H9 (cell line): Measurements from ENCODE around the gene KDM4D. TPM values are rescaled to one million over a fixed set of nuclear protein-coding genes. Genes with fewer than 3 reads are reported as not detected.
A peak's percentile ranks its signal among the peaks of the same experiment; 100 is the strongest.

ENCODE experiments used
- DNase-seq: peaks from one replicate; pipeline ENCODE4 v3.0.0-alpha.2; 2017
- H2AFZ ChIP-seq: one replicate; pipeline ENCODE4 v1.6.1; 2013; ENCODE audit warnings: mild to moderate bottlenecking, low read length, control low read depth, moderate library complexity
- H2AK5ac ChIP-seq: 2 replicates; pipeline ENCODE4 v1.6.1; 2013; ENCODE audit warnings: low read length, control low read depth, mixed read lengths; ENCODE audit not compliant: insufficient read length
- H2BK120ac ChIP-seq: one replicate; pipeline ENCODE4 v1.6.1; 2013; ENCODE audit warnings: low read depth, mild to moderate bottlenecking, low read length, control low read depth, inconsistent platforms; ENCODE audit not compliant: poor library complexity, severe bottlenecking
- H2BK12ac ChIP-seq: 2 replicates; pipeline ENCODE4 v1.6.1; 2013; ENCODE audit warnings: low read length, control low read depth, mixed read lengths, low read depth; ENCODE audit not compliant: insufficient read length
- H2BK15ac ChIP-seq: 2 replicates; pipeline ENCODE4 v1.6.1; 2013; ENCODE audit warnings: low read depth, low read length, control low read depth
- H2BK20ac ChIP-seq: one replicate; pipeline ENCODE4 v1.6.1; 2013; ENCODE audit warnings: low read depth, mild to moderate bottlenecking, low read length, control low read depth, inconsistent platforms; ENCODE audit not compliant: poor library complexity, severe bottlenecking
- H2BK5ac ChIP-seq: 2 replicates; pipeline ENCODE4 v1.6.1; 2013; ENCODE audit warnings: low read length, control low read depth, mixed read lengths; ENCODE audit not compliant: insufficient read length
- H3K14ac ChIP-seq: 2 replicates; pipeline ENCODE4 v1.6.1; 2013; ENCODE audit warnings: low read length, control low read depth; ENCODE audit not compliant: insufficient read depth
- H3K18ac ChIP-seq: 2 replicates; pipeline ENCODE4 v1.6.1; 2013; ENCODE audit warnings: low read depth, mild to moderate bottlenecking, mixed read lengths, low read length, control low read depth; ENCODE audit not compliant: insufficient read length
- H3K23ac ChIP-seq: 2 replicates; pipeline ENCODE4 v1.6.1; 2013; ENCODE audit warnings: low read length, control low read depth, mixed read lengths, low read depth; ENCODE audit not compliant: insufficient read length
- H3K23me2 ChIP-seq: 2 replicates; pipeline ENCODE4 v1.6.1; 2013; ENCODE audit warnings: low read depth, mild to moderate bottlenecking, mixed read lengths, low read length, control low read depth; ENCODE audit not compliant: insufficient read length, poor library complexity, severe bottlenecking
- H3K27ac ChIP-seq: 2 replicates; pipeline ENCODE4 v1.5.1; 2013; ENCODE audit warnings: low read length, control low read depth, mixed read lengths, low read depth; ENCODE audit not compliant: insufficient read length
- H3K27me3 ChIP-seq: 2 replicates; pipeline ENCODE4 v1.6.1; 2013; ENCODE audit warnings: low read length, control low read depth, inconsistent platforms; ENCODE audit not compliant: insufficient read depth
- H3K4ac ChIP-seq: 2 replicates; pipeline ENCODE4 v1.6.1; 2013; ENCODE audit warnings: low read depth, mild to moderate bottlenecking, control low read depth, inconsistent platforms, low read length, moderate library complexity
- H3K4me1 ChIP-seq: 2 replicates; pipeline ENCODE4 v1.6.1; 2013; ENCODE audit warnings: low read length, control low read depth, inconsistent platforms; ENCODE audit not compliant: insufficient read depth
- H3K4me2 ChIP-seq: 2 replicates; pipeline ENCODE4 v1.6.1; 2013; ENCODE audit warnings: low read length, control low read depth, mixed read lengths; ENCODE audit not compliant: insufficient read length, insufficient read depth
- H3K56ac ChIP-seq: 2 replicates; pipeline ENCODE4 v1.6.1; 2013; ENCODE audit warnings: low read depth, mild to moderate bottlenecking, mixed read lengths, low read length, control low read depth; ENCODE audit not compliant: insufficient read length
- H3K79me1 ChIP-seq: 2 replicates; pipeline ENCODE4 v1.6.1; 2013; ENCODE audit warnings: low read depth, mild to moderate bottlenecking, moderate library complexity, low read length, control low read depth, inconsistent platforms; ENCODE audit not compliant: insufficient read depth, poor library complexity, severe bottlenecking
- H3K79me2 ChIP-seq: 2 replicates; pipeline ENCODE4 v1.6.1; 2013; ENCODE audit warnings: low read length, control low read depth, inconsistent platforms; ENCODE audit not compliant: insufficient read depth
- H3K9ac ChIP-seq: 2 replicates; pipeline ENCODE4 v1.6.1; 2013; ENCODE audit warnings: low read length, control low read depth, mixed read lengths; ENCODE audit not compliant: insufficient read length; ENCODE audit errors: extremely low read depth
- H3K9me3 ChIP-seq: one replicate; pipeline ENCODE4 v1.6.1; 2013; ENCODE audit warnings: low read depth, low read length, inconsistent platforms; ENCODE audit not compliant: control insufficient read depth
- H3T11ph ChIP-seq: one replicate; pipeline ENCODE4 v1.6.1; 2013; ENCODE audit warnings: mild to moderate bottlenecking, low read length, control low read depth, inconsistent platforms
- H4K20me1 ChIP-seq: one replicate; pipeline ENCODE4 v1.6.1; 2013; ENCODE audit not compliant: control insufficient read depth, insufficient read length, insufficient read depth
- H4K5ac ChIP-seq: 2 replicates; pipeline ENCODE4 v1.6.1; 2013; ENCODE audit warnings: low read depth, mild to moderate bottlenecking, mixed read lengths, low read length, control low read depth; ENCODE audit not compliant: insufficient read length
- H4K8ac ChIP-seq: replicated peaks from 2 replicates; pipeline ENCODE4 v1.6.1; 2013; ENCODE audit warnings: low read length, control low read depth, mixed read lengths, low read depth; ENCODE audit not compliant: insufficient read length
- H4K91ac ChIP-seq: 2 replicates; pipeline ENCODE4 v1.6.1; 2013; ENCODE audit warnings: low read depth, mild to moderate bottlenecking, moderate library complexity, mixed read lengths, low read length, control low read depth; ENCODE audit not compliant: insufficient read length
- H3K27ac Mint-ChIP-seq, 3 experiments: 2 replicates in 2 of 3; 3 replicates in 1 of 3; pipeline ENCODE4 v1.8.0; 2020 to 2021; ENCODE audit warnings: mixed read lengths in 3 of 3, mild to moderate bottlenecking in 1 of 3, moderate library complexity in 1 of 3
- H3K27me3 Mint-ChIP-seq: 2 replicates; pipeline ENCODE4 v1.8.0; 2021; ENCODE audit warnings: low read depth, mild to moderate bottlenecking, moderate library complexity, mixed read lengths
- H3K36me3 Mint-ChIP-seq, 3 experiments: 2 replicates in 2 of 3; 3 replicates in 1 of 3; pipeline ENCODE4 v1.8.0; 2020 to 2021; ENCODE audit warnings: low read depth in 3 of 3, mixed read lengths in 3 of 3; ENCODE audit not compliant: insufficient read depth in 1 of 3
- H3K4me1 Mint-ChIP-seq, 2 experiments: 2 replicates each; pipeline ENCODE4 v1.8.0; 2020; ENCODE audit warnings: mixed read lengths in 2 of 2
- H3K4me3 Mint-ChIP-seq, 2 experiments: 2 replicates in 1 of 2; 3 replicates in 1 of 2; pipeline ENCODE4 v1.8.0; 2020 to 2021; ENCODE audit warnings: mild to moderate bottlenecking in 2 of 2, mixed read lengths in 2 of 2, moderate library complexity in 1 of 2
- H3K9me3 Mint-ChIP-seq, 2 experiments: 2 replicates in 1 of 2; 3 replicates in 1 of 2; pipeline ENCODE4 v1.8.0; 2020; ENCODE audit warnings: mild to moderate bottlenecking in 2 of 2, mixed read lengths in 2 of 2, moderate library complexity in 1 of 2
- WGBS: extraction: QIAGEN DNeasy Blood & Tissue Kit; methylation state at CpG from one replicate; pipeline ENCODE4 v1.1.7; 2013; ENCODE audit warnings: missing lambda C conversion rate, low lambda C conversion rate, mixed read lengths; ENCODE audit not compliant: insufficient read length; ENCODE audit errors: extremely low coverage; 5-methylcytosine and 5-hydroxymethylcytosine counted together
- total RNA-seq: library from RNA; stranded (reverse); gene quantifications from 2 replicates; pipeline ENCODE4 v1.2.1, GENCODE V29; 2021
- TF ChIP-seq, protein P1 (sequence below): fragments of 200-600 bp; sonication (generic); conservative IDR thresholded peaks from 3 replicates; pipeline ENCODE4 v1.8.0; 2021; ENCODE audit warnings: antibody characterized with exemption, mild to moderate bottlenecking

KDM4D gene
- total RNA-seq, 1 experiment from 2014 or later = 1.9 TPM

DNA sequence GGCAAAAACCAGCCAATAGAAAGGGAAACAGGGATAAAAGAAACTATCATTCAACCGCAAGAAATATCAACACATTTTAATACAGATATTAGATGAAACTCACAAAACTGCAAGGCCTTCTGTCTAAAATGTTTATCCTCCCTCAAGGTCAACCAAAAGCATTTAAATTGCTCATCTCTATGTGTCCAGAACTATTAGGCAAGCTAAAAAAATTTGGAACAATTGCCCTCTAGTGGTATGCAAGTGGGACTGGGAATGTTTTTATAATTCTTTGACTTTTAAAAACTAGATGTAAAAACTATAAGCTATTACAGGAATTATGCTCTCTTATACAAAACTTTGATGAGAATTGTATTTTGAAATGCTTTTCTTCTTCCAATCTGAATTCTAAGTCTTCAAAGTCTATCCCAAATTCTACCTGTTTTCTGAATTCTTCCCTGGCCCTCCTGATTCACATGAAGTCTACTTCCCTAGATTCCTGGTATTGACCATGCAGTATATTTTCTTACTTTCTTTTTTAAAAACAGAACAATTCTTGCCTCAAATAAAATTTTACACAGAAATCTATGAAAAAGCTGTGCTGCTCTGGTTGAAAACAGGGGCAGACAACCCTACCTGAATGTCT lies 5.1 kb upstream of the KDM4D start:
- H3T11ph ChIP-seq = no peak overlapping the region
- no peak overlapping the region for H2BK12ac ChIP-seq
- H2BK120ac ChIP-seq = no peak overlapping the region
- Mint-ChIP-seq H3K4me3 (no peak overlapping the region), H3K4me1 (peaks cover 3 to 4% of the 10 kb centered on the region in 2 experiments; a peak in 2 of 4 replicates), H3K27ac (no peak overlapping the region), H3K9me3 (no peaks in the 10 kb centered on the region), H3K36me3 (peaks cover 32 to 76% (median 74%) of the 10 kb centered on the region in 3 experiments), H3K27me3 (no peaks in the 10 kb centered on the region)
- H3K27ac ChIP-seq = no peak overlapping the region
- H2BK15ac ChIP-seq = no peak overlapping the region
- no peak overlapping the region for H3K14ac ChIP-seq
- H3K9me3 ChIP-seq = no peaks in the 10 kb centered on the region
- no peak overlapping the region for H3K4ac ChIP-seq
- H4K20me1 ChIP-seq = no peaks in the 10 kb centered on the region
- no peak overlapping the region for H2BK5ac ChIP-seq
- H3K27me3 ChIP-seq = no peaks in the 10 kb centered on the region
- H3K4me1 ChIP-seq = no peaks in the 10 kb centered on the region
- H2AFZ ChIP-seq = no peak overlapping the region
- H3K9ac ChIP-seq = no peak overlapping the region
- no peak overlapping the region for H3K23ac ChIP-seq
- H2AK5ac ChIP-seq = no peak overlapping the region
- H3K18ac ChIP-seq = no peak overlapping the region
- no peak overlapping the region for H3K56ac ChIP-seq
- no peak overlapping the region for H4K8ac ChIP-seq
- DNase-seq = no peak
- H4K5ac ChIP-seq = no peak overlapping the region
- peaks cover 2% of the 10 kb centered on the region for H3K23me2 ChIP-seq
- no peak overlapping the region for H2BK20ac ChIP-seq
- H3K4me2 ChIP-seq = no peak overlapping the region
- TF ChIP-seq, protein P1, sequence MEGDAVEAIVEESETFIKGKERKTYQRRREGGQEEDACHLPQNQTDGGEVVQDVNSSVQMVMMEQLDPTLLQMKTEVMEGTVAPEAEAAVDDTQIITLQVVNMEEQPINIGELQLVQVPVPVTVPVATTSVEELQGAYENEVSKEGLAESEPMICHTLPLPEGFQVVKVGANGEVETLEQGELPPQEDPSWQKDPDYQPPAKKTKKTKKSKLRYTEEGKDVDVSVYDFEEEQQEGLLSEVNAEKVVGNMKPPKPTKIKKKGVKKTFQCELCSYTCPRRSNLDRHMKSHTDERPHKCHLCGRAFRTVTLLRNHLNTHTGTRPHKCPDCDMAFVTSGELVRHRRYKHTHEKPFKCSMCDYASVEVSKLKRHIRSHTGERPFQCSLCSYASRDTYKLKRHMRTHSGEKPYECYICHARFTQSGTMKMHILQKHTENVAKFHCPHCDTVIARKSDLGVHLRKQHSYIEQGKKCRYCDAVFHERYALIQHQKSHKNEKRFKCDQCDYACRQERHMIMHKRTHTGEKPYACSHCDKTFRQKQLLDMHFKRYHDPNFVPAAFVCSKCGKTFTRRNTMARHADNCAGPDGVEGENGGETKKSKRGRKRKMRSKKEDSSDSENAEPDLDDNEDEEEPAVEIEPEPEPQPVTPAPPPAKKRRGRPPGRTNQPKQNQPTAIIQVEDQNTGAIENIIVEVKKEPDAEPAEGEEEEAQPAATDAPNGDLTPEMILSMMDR = peak; percentile 65
- H4K91ac ChIP-seq = no peak overlapping the region
- no peaks in the 10 kb centered on the region for H3K79me1 ChIP-seq
- peaks cover 4% of the 10 kb centered on the region; the same call in 1 of the 2 replicates for H3K79me2 ChIP-seq
- WGBS = no CpG with 5 or more reads among the region's 1 CpG
